Measurements from ENCODE around the gene LVRN. TPM values are rescaled to one million over a fixed set of nuclear protein-coding genes. Genes with fewer than 3 reads are reported as not detected.
"Not testable (repeated sequence)": the region's sequence is repeated elsewhere in the genome, so short reads cannot be mapped to it uniquely, and the experiment has no call there.

LVRN gene, protein sequence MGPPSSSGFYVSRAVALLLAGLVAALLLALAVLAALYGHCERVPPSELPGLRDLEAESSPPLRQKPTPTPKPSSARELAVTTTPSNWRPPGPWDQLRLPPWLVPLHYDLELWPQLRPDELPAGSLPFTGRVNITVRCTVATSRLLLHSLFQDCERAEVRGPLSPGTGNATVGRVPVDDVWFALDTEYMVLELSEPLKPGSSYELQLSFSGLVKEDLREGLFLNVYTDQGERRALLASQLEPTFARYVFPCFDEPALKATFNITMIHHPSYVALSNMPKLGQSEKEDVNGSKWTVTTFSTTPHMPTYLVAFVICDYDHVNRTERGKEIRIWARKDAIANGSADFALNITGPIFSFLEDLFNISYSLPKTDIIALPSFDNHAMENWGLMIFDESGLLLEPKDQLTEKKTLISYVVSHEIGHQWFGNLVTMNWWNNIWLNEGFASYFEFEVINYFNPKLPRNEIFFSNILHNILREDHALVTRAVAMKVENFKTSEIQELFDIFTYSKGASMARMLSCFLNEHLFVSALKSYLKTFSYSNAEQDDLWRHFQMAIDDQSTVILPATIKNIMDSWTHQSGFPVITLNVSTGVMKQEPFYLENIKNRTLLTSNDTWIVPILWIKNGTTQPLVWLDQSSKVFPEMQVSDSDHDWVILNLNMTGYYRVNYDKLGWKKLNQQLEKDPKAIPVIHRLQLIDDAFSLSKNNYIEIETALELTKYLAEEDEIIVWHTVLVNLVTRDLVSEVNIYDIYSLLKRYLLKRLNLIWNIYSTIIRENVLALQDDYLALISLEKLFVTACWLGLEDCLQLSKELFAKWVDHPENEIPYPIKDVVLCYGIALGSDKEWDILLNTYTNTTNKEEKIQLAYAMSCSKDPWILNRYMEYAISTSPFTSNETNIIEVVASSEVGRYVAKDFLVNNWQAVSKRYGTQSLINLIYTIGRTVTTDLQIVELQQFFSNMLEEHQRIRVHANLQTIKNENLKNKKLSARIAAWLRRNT
- 1 to 10 TPM in 1 of 4 donors, not detected in 3; 1.7 TPM for total RNA-seq

- no peak for DNase-seq
- Histone ChIP-seq H3K27ac (no peak within 1 kb of the TSS), H3K4me3 (peak within 1 kb of the TSS; percentile 14 to 28)
Observed at GRCh38 chr5:115962239-115962564, at the start of gene LVRN. LVRN (plus strand) TSS chr5:115962475; CDS start chr5:115962618, 143 bp downstream.

DNA sequence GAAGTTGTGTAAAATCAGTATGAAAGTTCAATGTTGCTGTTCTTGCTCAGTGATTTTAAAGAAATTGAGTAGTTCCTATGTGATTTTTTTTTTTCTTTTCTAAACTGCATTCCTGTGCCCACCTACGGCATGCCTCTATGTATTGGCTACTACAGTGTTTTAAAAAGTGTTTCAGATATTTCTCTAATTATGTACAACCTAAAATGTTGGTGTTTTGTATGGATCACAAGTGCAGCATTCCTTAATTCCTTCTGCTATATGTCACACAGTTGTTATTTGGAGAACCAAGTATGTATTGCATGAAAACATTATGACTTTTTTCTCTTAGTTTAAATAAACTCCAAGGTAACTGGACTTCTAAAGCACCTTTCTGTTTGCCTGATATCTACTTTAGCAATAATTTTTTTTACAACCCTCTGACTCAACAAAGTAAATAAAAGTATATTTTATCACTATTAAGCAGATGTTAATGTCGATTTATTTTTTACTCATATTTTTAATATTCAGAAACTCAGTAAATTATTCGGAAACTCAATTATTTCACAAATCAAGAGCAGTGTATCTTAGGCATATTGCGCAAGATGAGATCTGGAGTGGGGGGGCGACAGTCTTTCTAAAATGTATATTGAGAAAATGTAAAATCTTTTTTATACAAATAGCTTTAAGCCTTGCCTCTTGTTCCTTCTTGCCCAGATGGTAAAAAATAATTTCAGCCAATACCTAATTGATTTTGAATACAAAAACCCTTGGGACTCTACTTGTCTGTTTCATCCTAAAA, 48.5 kb upstream of the LVRN start:
- H3K27ac ChIP-seq; H3K4me1 ChIP-seq; intact Hi-C loops (cut with DNase I; ENCODE audit: low total_unique reads); H3K9me3 ChIP-seq; H3K36me3 ChIP-seq; H3K4me3 ChIP-seq; DNase-seq; H3K27me3 ChIP-seq: not testable (repeated sequence)

More at GRCh38 chr5:115962239-115962564, at the start of gene LVRN:
- Histone ChIP-seq H3K36me3 (no peaks in the 10 kb centered on the region), H3K4me1 (no peaks in the 10 kb centered on the region), H3K9me3 (no peaks in the 10 kb centered on the region), H3K27me3 (peaks cover 0 to 50% of the 10 kb centered on the region in 2 donors)
- intact Hi-C loops (cut with DNase I; ENCODE audit: low total_unique reads), result no loop called here
- no peak for TF ChIP-seq POLR2A (IDR thresholded peaks at IDR 0.05)
- TF ChIP-seq, protein P1, sequence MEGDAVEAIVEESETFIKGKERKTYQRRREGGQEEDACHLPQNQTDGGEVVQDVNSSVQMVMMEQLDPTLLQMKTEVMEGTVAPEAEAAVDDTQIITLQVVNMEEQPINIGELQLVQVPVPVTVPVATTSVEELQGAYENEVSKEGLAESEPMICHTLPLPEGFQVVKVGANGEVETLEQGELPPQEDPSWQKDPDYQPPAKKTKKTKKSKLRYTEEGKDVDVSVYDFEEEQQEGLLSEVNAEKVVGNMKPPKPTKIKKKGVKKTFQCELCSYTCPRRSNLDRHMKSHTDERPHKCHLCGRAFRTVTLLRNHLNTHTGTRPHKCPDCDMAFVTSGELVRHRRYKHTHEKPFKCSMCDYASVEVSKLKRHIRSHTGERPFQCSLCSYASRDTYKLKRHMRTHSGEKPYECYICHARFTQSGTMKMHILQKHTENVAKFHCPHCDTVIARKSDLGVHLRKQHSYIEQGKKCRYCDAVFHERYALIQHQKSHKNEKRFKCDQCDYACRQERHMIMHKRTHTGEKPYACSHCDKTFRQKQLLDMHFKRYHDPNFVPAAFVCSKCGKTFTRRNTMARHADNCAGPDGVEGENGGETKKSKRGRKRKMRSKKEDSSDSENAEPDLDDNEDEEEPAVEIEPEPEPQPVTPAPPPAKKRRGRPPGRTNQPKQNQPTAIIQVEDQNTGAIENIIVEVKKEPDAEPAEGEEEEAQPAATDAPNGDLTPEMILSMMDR (IDR thresholded peaks at IDR 0.05), result no peak

DNA sequence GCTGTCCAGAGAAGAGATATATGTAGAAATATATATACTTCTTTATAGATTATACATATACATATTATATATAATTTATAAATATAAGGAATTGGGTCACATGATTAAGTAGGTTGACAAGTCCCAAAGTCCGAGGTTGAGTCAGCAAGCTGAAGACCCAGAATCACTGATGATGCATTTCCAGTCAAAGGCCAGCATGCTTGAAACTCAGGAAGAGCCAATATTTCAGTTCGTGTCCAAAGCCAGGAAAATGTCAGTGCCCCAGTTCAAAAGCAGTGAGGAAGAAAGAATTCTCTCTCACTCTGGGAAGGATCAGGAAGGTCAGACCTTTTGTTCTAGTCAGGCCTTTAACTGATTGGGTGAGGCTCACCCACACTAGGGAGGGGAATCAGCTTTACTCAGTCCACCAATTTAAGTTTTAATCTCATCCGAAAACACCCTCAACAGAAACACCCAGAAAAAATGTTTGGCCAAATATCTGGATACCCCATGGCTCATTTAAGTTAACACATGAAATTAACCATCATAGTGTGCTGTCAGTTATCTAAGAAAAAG, 42.0 kb upstream of the LVRN start:
- no peak for TF ChIP-seq POLR2A (IDR thresholded peaks at IDR 0.05)
- TF ChIP-seq, protein P1 (IDR thresholded peaks at IDR 0.05), result no peak
- H3K36me3 ChIP-seq, result no peaks in the 10 kb centered on the region
- no peak overlapping the region for H3K4me3 ChIP-seq
- intact Hi-C loops (cut with DNase I; ENCODE audit: low total_unique reads), result no loop called here
- H3K27me3 ChIP-seq, result no peaks in the 10 kb centered on the region
- no peaks in the 10 kb centered on the region for H3K4me1 ChIP-seq
- H3K27ac ChIP-seq, result no peak overlapping the region
- no peak for DNase-seq
- H3K9me3 ChIP-seq, result no peaks in the 10 kb centered on the region

DNA sequence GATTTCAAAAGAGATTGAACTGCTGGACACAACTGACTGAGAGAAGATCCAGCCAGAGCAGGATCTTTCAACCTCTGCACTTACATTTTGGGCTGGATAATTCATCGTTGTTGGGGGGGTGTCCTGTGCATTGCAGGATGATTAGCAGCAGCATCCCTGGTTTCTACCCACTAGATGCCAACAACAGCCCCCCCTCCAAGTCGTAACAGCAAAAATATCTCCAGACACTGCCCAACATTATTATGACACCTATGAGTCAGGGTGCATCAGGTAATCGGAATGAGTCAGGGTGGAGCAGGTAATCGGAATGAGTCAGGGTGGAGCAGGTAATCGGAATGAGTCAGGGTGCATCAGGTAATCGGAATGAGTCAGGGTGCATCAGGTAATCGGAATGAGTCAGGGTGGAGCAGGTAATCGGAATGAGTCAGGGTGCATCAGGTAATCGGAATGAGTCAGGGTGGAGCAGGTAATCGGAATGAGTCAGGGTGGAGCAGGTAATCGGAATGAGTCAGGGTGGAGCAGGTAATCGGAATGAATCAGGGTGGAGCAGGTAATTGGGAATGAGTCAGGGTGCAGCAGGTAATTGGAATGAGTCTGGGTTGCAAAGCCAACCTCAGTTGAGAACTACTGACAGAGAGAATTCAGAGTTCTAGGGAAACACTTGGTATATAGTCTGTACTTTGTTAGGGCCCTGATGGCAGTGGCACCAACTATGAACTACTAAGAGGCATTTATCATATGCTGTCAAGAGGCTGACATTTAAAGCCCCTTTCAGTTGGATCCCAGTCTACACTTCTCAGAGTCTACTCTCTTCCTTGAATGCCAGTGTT, 33.5 kb upstream of the LVRN start:
- not testable (repeated sequence) for H3K9me3 ChIP-seq

DNA sequence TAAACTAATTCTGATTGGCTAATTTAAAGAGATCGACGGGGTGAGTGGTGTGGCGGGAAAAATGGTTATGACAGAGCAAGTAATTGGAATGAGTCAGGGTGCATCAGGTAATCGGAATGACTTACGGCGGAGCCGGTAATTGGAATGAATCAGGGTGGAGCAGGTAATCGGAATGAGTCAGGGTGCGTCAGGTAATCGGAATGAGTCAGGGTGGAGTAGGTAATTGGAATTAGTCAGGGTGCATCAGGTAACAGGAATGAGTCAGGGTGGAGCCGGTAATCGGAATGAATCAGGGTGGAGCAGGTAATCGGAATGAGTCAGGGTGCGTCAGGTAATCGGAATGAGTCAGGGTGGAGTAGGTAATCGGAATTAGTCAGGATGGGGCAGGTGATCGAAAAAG, 32.1 kb upstream of the LVRN start:
- DNase-seq; H3K4me1 ChIP-seq; H3K27ac ChIP-seq; H3K4me3 ChIP-seq; H3K27me3 ChIP-seq; H3K36me3 ChIP-seq; intact Hi-C loops (cut with DNase I; ENCODE audit: low total_unique reads); H3K9me3 ChIP-seq: not testable (repeated sequence)

More for the DNA sequence above, 33.5 kb upstream of the LVRN start:
- DNase-seq; H3K27ac ChIP-seq; H3K27me3 ChIP-seq; H3K4me1 ChIP-seq; intact Hi-C loops (cut with DNase I; ENCODE audit: low total_unique reads); H3K36me3 ChIP-seq; H3K4me3 ChIP-seq: not testable (repeated sequence)
